ENCODE results near the gene ZIC5. TPM values are rescaled to one million over a fixed set of nuclear protein-coding genes. Genes with fewer than 3 reads are reported as not detected.

Gene ZIC5
- total RNA-seq, 1 donor from 2014 or later, result not detected

GRCh38 chr13:99967869-99968520 is 3.6 kb downstream of the ZIC5 start:
- DNase-seq (no peak), ATAC-seq (ENCODE audit: low read depth) (no peak)
- Mint-ChIP-seq H3K4me3 (peak overlapping the region; percentile 29), H3K9me3 (no peaks in the 10 kb centered on the region), H3K27ac (peak overlapping the region; percentile 16), H3K4me1 (peaks cover 19% of the 10 kb centered on the region), H3K36me3 (ENCODE audit: low read depth) (no peaks in the 10 kb centered on the region), H3K27me3 (peaks cover 51% of the 10 kb centered on the region)
- intact Hi-C loops (cut with micrococcal nuclease), result no loop called here
- ChIA-PET CTCF (no interaction called here), POLR2A (no interaction called here)
- TF ChIP-seq CTCF (IDR thresholded peaks at IDR 0.05), result no peak

- no peaks in the 10 kb centered on the region for H3K9me3 Mint-ChIP-seq
- no peaks in the 10 kb centered on the region for H3K36me3 Mint-ChIP-seq (ENCODE audit: low read depth)
- peaks cover 52% of the 10 kb centered on the region for H3K27me3 Mint-ChIP-seq
- H3K27ac Mint-ChIP-seq, result peak overlapping the region; percentile 16
- peak overlapping the region; percentile 29 for H3K4me3 Mint-ChIP-seq
- no peak for TF ChIP-seq CTCF (IDR thresholded peaks at IDR 0.05)
- intact Hi-C loops (cut with micrococcal nuclease), result no loop called here
- CTCF ChIA-PET, result no interaction called here
- POLR2A ChIA-PET, result no interaction called here
- peaks cover 19% of the 10 kb centered on the region for H3K4me1 Mint-ChIP-seq
- no peak for ATAC-seq (ENCODE audit: low read depth)
- no peak for DNase-seq
Observed at GRCh38 chr13:99967498-99967868, 4.1 kb downstream of the ZIC5 start.

- Mint-ChIP-seq H3K9me3 (no peaks in the 10 kb centered on the region), H3K4me3 (no peak overlapping the region), H3K36me3 (ENCODE audit: low read depth) (no peaks in the 10 kb centered on the region), H3K27ac (no peak overlapping the region), H3K27me3 (peaks cover 56% of the 10 kb centered on the region), H3K4me1 (peaks cover 17% of the 10 kb centered on the region)
- DNase-seq (no peak), ATAC-seq (ENCODE audit: low read depth) (no peak)
- intact Hi-C loops (cut with micrococcal nuclease), result no loop called here
- ChIA-PET POLR2A (no interaction called here), CTCF (no interaction called here)
- no peak for TF ChIP-seq CTCF (IDR thresholded peaks at IDR 0.05)
Observed at GRCh38 chr13:99966064-99966805, 5.3 kb downstream of the ZIC5 start.

GRCh38 chr13:99965329-99966000 is 6.1 kb downstream of the ZIC5 start:
- no peak for DNase-seq
- no peak overlapping the region for H3K4me3 Mint-ChIP-seq
- peaks cover 20% of the 10 kb centered on the region for H3K4me1 Mint-ChIP-seq

More at GRCh38 chr13:99965329-99966000, 6.1 kb downstream of the ZIC5 start:
- ChIA-PET POLR2A (no interaction called here), CTCF (no interaction called here)
- no peak for TF ChIP-seq CTCF (IDR thresholded peaks at IDR 0.05)
- peaks cover 62% of the 10 kb centered on the region for H3K27me3 Mint-ChIP-seq
- H3K36me3 Mint-ChIP-seq (ENCODE audit: low read depth), result no peaks in the 10 kb centered on the region
- H3K9me3 Mint-ChIP-seq, result no peaks in the 10 kb centered on the region
- ATAC-seq (ENCODE audit: low read depth), result no peak
- no peak overlapping the region for H3K27ac Mint-ChIP-seq
- intact Hi-C loops (cut with micrococcal nuclease), result no loop called here

Data from activated B cell treated with CpG ODN at 0.5 μM for 24 hours (primary cell).